ENCODE measurements around the gene CLN6. TPM values are rescaled to one million over a fixed set of nuclear protein-coding genes. Genes with fewer than 3 reads are reported as not detected.

The CLN6 gene
- total RNA-seq, 1 donor from 2014 or later, result 13.2 TPM

Other genes starting within 250 kb of the CLN6 start
- gene PIAS1, start 175.4 kb downstream of the CLN6 start, total RNA-seq, result 8.1 and 13.8 TPM in 2 replicates
- 2.9 and 3.0 TPM in 2 replicates for gene CALML4, start 24.4 kb downstream of the CLN6 start, total RNA-seq
- gene FEM1B, start 48.0 kb upstream of the CLN6 start, total RNA-seq, result 46.8 and 51.0 TPM in 2 replicates
- gene ITGA11, start 202.4 kb upstream of the CLN6 start, total RNA-seq, result 0.20 and 0.39 TPM in 2 replicates

Data from pulmonary artery endothelial cell (primary cell).